ENCODE measurements around the gene CHAF1A. TPM values are rescaled to one million over a fixed set of nuclear protein-coding genes. Genes with fewer than 3 reads are reported as not detected.

The CHAF1A gene
- total RNA-seq, 1 donor from 2014 or later = 5.1 TPM

GRCh38 chr19:4378886-4379285, 23.6 kb upstream of the CHAF1A start:
- intact Hi-C loops (cut with micrococcal nuclease) = no loop called here
- no peaks in the 10 kb centered on the region for H3K27me3 ChIP-seq (ENCODE audit: low read depth)
- peak overlapping the region; percentile 88 for H3K27ac ChIP-seq (replicated peaks)
- peaks cover 68% of the 10 kb centered on the region for H3K4me1 ChIP-seq
- no peak overlapping the region for H3K4me3 ChIP-seq
- TF ChIP-seq, protein P1, sequence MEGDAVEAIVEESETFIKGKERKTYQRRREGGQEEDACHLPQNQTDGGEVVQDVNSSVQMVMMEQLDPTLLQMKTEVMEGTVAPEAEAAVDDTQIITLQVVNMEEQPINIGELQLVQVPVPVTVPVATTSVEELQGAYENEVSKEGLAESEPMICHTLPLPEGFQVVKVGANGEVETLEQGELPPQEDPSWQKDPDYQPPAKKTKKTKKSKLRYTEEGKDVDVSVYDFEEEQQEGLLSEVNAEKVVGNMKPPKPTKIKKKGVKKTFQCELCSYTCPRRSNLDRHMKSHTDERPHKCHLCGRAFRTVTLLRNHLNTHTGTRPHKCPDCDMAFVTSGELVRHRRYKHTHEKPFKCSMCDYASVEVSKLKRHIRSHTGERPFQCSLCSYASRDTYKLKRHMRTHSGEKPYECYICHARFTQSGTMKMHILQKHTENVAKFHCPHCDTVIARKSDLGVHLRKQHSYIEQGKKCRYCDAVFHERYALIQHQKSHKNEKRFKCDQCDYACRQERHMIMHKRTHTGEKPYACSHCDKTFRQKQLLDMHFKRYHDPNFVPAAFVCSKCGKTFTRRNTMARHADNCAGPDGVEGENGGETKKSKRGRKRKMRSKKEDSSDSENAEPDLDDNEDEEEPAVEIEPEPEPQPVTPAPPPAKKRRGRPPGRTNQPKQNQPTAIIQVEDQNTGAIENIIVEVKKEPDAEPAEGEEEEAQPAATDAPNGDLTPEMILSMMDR (IDR thresholded peaks at IDR 0.05; ENCODE audit: borderline replicate concordance) = no peak
- no peak for DNase-seq
- H3K9me3 ChIP-seq (replicated peaks) = no peaks in the 10 kb centered on the region
- H3K36me3 ChIP-seq = no peaks in the 10 kb centered on the region

GRCh38 chr19:4379383-4380253, 22.8 kb upstream of the CHAF1A start:
- Histone ChIP-seq H3K27ac (replicated peaks) (peak overlapping the region; percentile 88), H3K36me3 (peaks cover 6% of the 10 kb centered on the region), H3K9me3 (replicated peaks) (no peaks in the 10 kb centered on the region), H3K4me3 (peak overlapping the region; percentile 25), H3K27me3 (ENCODE audit: low read depth) (no peaks in the 10 kb centered on the region), H3K4me1 (peaks cover 61% of the 10 kb centered on the region)
- intact Hi-C loops (cut with micrococcal nuclease) = no loop called here
- TF ChIP-seq, protein P1 (IDR thresholded peaks at IDR 0.05; ENCODE audit: borderline replicate concordance) = no peak
- DNase-seq = no peak

DNA sequence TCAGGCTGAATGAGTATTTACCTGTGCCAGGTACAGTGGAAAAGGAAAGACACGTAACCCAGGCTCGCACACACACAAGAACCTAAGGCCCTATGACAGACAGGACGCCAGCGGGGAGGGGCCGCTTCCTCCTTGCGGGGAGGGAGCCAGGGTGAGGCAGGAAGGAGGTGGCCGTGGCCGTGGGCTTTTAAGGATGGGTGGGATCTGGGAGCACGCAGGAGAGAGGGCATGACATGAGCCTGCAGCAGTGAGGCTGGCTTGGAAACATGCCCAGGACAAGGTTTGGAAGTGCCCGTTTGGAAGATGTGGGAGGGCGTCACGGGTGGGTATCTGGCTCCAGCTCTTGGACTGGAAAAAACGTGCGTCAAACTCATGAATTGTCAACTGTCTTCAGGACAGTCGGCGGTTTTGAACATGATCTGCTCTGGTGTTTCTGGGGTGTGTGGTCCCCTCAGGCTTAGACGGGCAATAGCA, 22.1 kb upstream of the CHAF1A start:
- H3K27me3 ChIP-seq (ENCODE audit: low read depth) = no peaks in the 10 kb centered on the region
- H3K36me3 ChIP-seq = peaks cover 11% of the 10 kb centered on the region
- TF ChIP-seq, protein P1 (IDR thresholded peaks at IDR 0.05; ENCODE audit: borderline replicate concordance) = no peak
- H3K4me1 ChIP-seq = peaks cover 54% of the 10 kb centered on the region
- H3K9me3 ChIP-seq (replicated peaks) = no peaks in the 10 kb centered on the region
- H3K4me3 ChIP-seq = peak overlapping the region; percentile 25
- peak; percentile 55 for DNase-seq
- intact Hi-C loops (cut with micrococcal nuclease) = no loop called here
- peak overlapping the region; percentile 88 for H3K27ac ChIP-seq (replicated peaks)

GRCh38 chr19:4385291-4386040, 17.0 kb upstream of the CHAF1A start:
- TF ChIP-seq, protein P1 (IDR thresholded peaks at IDR 0.05; ENCODE audit: borderline replicate concordance) = no peak
- peaks cover 40% of the 10 kb centered on the region for H3K4me1 ChIP-seq
- H3K36me3 ChIP-seq = peaks cover 23% of the 10 kb centered on the region
- no peak overlapping the region for H3K27ac ChIP-seq (replicated peaks)
- no peaks in the 10 kb centered on the region for H3K27me3 ChIP-seq (ENCODE audit: low read depth)
- intact Hi-C loops (cut with micrococcal nuclease) = no loop called here
- DNase-seq = no peak
- H3K4me3 ChIP-seq = no peak overlapping the region
- H3K9me3 ChIP-seq (replicated peaks) = no peaks in the 10 kb centered on the region

- Histone ChIP-seq H3K27me3 (ENCODE audit: low read depth) (no peaks in the 10 kb centered on the region), H3K36me3 (peaks cover 23% of the 10 kb centered on the region), H3K9me3 (replicated peaks) (no peaks in the 10 kb centered on the region), H3K4me1 (peaks cover 43% of the 10 kb centered on the region), H3K27ac (replicated peaks) (no peak overlapping the region), H3K4me3 (no peak overlapping the region)
- TF ChIP-seq, protein P1 (IDR thresholded peaks at IDR 0.05; ENCODE audit: borderline replicate concordance) = no peak
- no peak for DNase-seq
- intact Hi-C loops (cut with micrococcal nuclease) = no loop called here
These were observed 16.2 kb upstream of the CHAF1A start for GRCh38 chr19:4386041-4386782.
